IMR-90 (cell line): ENCODE data around the gene LRP6. TPM values are rescaled to one million over a fixed set of nuclear protein-coding genes. Genes with fewer than 3 reads are reported as not detected.

ENCODE experiments used
- ATAC-seq: fragments of 200-7000 bp; cut with Tn5 transposase; 2 replicates; pipeline ENCODE4 v1.9.1; 2020; ENCODE audit warnings: low read depth, mild to moderate bottlenecking, moderate library complexity
- BruUV-seq: library from RNA; stranded (reverse); fragments of 400-500 nt; replicated peaks from 2 replicates; lab custom pipeline; 2021; lab: Mats Ljungman, UMichigan
- CTCF ChIA-PET: fragments of 300-600 bp; formaldehyde crosslinking; extraction: SDS; loops from one replicate; lab custom pipeline; 2021; ENCODE audit warnings: antibody characterized with exemption; lab: Yijun Ruan, JAX
- POLR2A ChIA-PET: fragments of 300-600 bp; sonication (Branson Sonifier 250); formaldehyde crosslinking; loops from one replicate; lab custom pipeline; 2022; ENCODE audit warnings: antibody characterized with exemption; ENCODE audit not compliant: unreplicated experiment; lab: Charles Lee
- DNase-seq: peaks from one replicate; pipeline ENCODE4 v3.0.0; 2013
- H2AFZ ChIP-seq: replicated peaks from 2 replicates; pipeline ENCODE3; 2013; ENCODE audit warnings: low read length, mild to moderate bottlenecking; ENCODE audit not compliant: poor library complexity
- H2AK5ac ChIP-seq: 2 replicates; pipeline ENCODE4 v1.6.1; 2013; ENCODE audit warnings: low read depth, low read length, inconsistent platforms
- H2AK9ac ChIP-seq: replicated peaks from 2 replicates; pipeline ENCODE3; 2013; ENCODE audit warnings: mild to moderate bottlenecking, low read depth, low read length, moderate library complexity; ENCODE audit not compliant: poor library complexity
- H2BK120ac ChIP-seq: 2 replicates; pipeline ENCODE4 v1.6.1; 2013; ENCODE audit warnings: low read depth, low read length, inconsistent platforms
- H2BK15ac ChIP-seq: 3 replicates; pipeline ENCODE4 v1.6.1; 2013; ENCODE audit warnings: low read depth, low read length, inconsistent platforms
- H2BK20ac ChIP-seq: 2 replicates; pipeline ENCODE4 v1.6.1; 2013; ENCODE audit warnings: low read depth, mild to moderate bottlenecking, inconsistent platforms, low read length, moderate library complexity
- H2BK5ac ChIP-seq: 2 replicates; pipeline ENCODE4 v1.6.1; 2013; ENCODE audit warnings: mild to moderate bottlenecking, low read depth, low read length, inconsistent platforms; ENCODE audit not compliant: poor library complexity, severe bottlenecking
- H3K14ac ChIP-seq: replicated peaks from 2 replicates; pipeline ENCODE4 v1.6.1; 2013; ENCODE audit warnings: low read depth, low read length, inconsistent platforms
- H3K18ac ChIP-seq: 2 replicates; pipeline ENCODE4 v1.6.1; 2013; ENCODE audit warnings: low read depth, low read length, control low read depth
- H3K23ac ChIP-seq: 2 replicates; pipeline ENCODE4 v1.6.1; 2013; ENCODE audit warnings: low read depth, low read length, inconsistent platforms
- H3K27ac ChIP-seq: 2 replicates; pipeline ENCODE4 v1.5.1; 2013; ENCODE audit warnings: mild to moderate bottlenecking, control low read depth, low read length; ENCODE audit not compliant: insufficient read depth
- H3K27me3 ChIP-seq: 2 replicates; pipeline ENCODE4 v1.6.1; 2013; ENCODE audit warnings: low read length; ENCODE audit not compliant: control insufficient read depth, insufficient read depth
- H3K36me3 ChIP-seq: 2 replicates; pipeline ENCODE4 v1.6.1; 2013; ENCODE audit warnings: low read length, mixed read lengths; ENCODE audit not compliant: control insufficient read depth, insufficient read depth
- H3K4ac ChIP-seq: 2 replicates; pipeline ENCODE4 v1.6.1; 2013; ENCODE audit warnings: low read depth, low read length, inconsistent platforms
- H3K4me1 ChIP-seq: 2 replicates; pipeline ENCODE4 v1.6.1; 2013; ENCODE audit warnings: low read length, mixed read lengths; ENCODE audit not compliant: control insufficient read depth, insufficient read depth
- H3K4me2 ChIP-seq: 2 replicates; pipeline ENCODE4 v1.6.1; 2013; ENCODE audit warnings: low read depth, mild to moderate bottlenecking, control low read depth, low read length, moderate library complexity
- H3K4me3 ChIP-seq: 2 replicates; pipeline ENCODE4 v1.5.1; 2013; ENCODE audit warnings: low read depth, mild to moderate bottlenecking, control low read depth, low read length, moderate library complexity; ENCODE audit not compliant: insufficient read depth
- H3K56ac ChIP-seq: 2 replicates; pipeline ENCODE4 v1.6.1; 2013; ENCODE audit warnings: low read length, inconsistent platforms; ENCODE audit not compliant: insufficient read depth; ENCODE audit errors: extremely low read depth
- H3K79me1 ChIP-seq, 2 experiments: 2 replicates each; pipeline ENCODE4 v1.6.1; 2013; ENCODE audit warnings: low read length in 2 of 2, inconsistent platforms in 1 of 2, low read depth in 1 of 2
- H3K9ac ChIP-seq: 2 replicates; pipeline ENCODE4 v1.6.1; 2013; ENCODE audit warnings: low read depth, low read length, control low read depth
- H3K9me1 ChIP-seq: 2 replicates; pipeline ENCODE4 v1.6.1; 2013; ENCODE audit warnings: low read length, inconsistent platforms; ENCODE audit not compliant: insufficient read depth
- H3K9me3 ChIP-seq: 2 replicates; pipeline ENCODE4 v1.6.1; 2013; ENCODE audit warnings: low read length; ENCODE audit not compliant: control insufficient read depth, insufficient read depth
- H4K20me1 ChIP-seq: 2 replicates; pipeline ENCODE4 v1.6.1; 2013; ENCODE audit warnings: low read length, inconsistent platforms; ENCODE audit not compliant: insufficient read depth
- H4K5ac ChIP-seq: 2 replicates; pipeline ENCODE4 v1.6.1; 2013; ENCODE audit warnings: mild to moderate bottlenecking, low read depth, low read length, control low read depth
- H4K8ac ChIP-seq, 2 experiments: 2 replicates each; pipeline ENCODE4 v1.6.1; 2013; ENCODE audit warnings: low read depth in 2 of 2, low read length in 2 of 2, control low read depth in 1 of 2, inconsistent platforms in 1 of 2
- H4K91ac ChIP-seq: 2 replicates; pipeline ENCODE4 v1.6.1; 2013; ENCODE audit warnings: low read depth, low read length, inconsistent platforms; ENCODE audit not compliant: insufficient read depth
- BHLHE40 ChIP-seq: fragments of 150-350 bp; IDR thresholded peaks from 2 replicates; pipeline ENCODE4 v1.6.1; 2016; ENCODE audit warnings: mild to moderate bottlenecking, low read depth, low read length
- CEBPB ChIP-seq: IDR thresholded peaks from 2 replicates; pipeline ENCODE4 v1.6.1; 2012; ENCODE audit warnings: low read depth, low read length, improper control_type of control experiment
- MAFK ChIP-seq: IDR thresholded peaks from 2 replicates; pipeline ENCODE4 v1.6.1; 2012; ENCODE audit warnings: low read depth, low read length, improper control_type of control experiment
- MXI1 ChIP-seq: IDR thresholded peaks from 2 replicates; pipeline ENCODE4 v1.6.1; 2012; ENCODE audit warnings: low read depth, mild to moderate bottlenecking, low read length, moderate library complexity, borderline replicate concordance
- RAD21 ChIP-seq: IDR thresholded peaks from 2 replicates; pipeline ENCODE4 v1.6.1; 2012; ENCODE audit warnings: low read length, improper control_type of control experiment
- RCOR1 ChIP-seq: IDR thresholded peaks from 2 replicates; pipeline ENCODE4 v1.6.1; 2012; ENCODE audit warnings: mild to moderate bottlenecking, low read length, improper control_type of control experiment; ENCODE audit not compliant: insufficient replicate concordance
- SMC3 ChIP-seq: fragments of 150-350 bp; IDR thresholded peaks from 2 replicates; pipeline ENCODE4 v1.6.1; 2016; ENCODE audit warnings: low read depth, mild to moderate bottlenecking, antibody characterized with exemption, low read length, moderate library complexity
- WGBS, 2 experiments: methylation state at CpG; one replicate each; pipeline versions ENCODE4 v1.1.5 to v1.1.7; 2013; ENCODE audit warnings: missing lambda C conversion rate in 2 of 2; ENCODE audit not compliant: insufficient read length in 1 of 2; ENCODE audit errors: extremely low coverage in 2 of 2; 5-methylcytosine and 5-hydroxymethylcytosine counted together
- dilution Hi-C: fragments of 300-500 bp; cut with HindIII; formaldehyde crosslinking; loops from one replicate; pipeline ENCODE4 v1.14.3; 2018; ENCODE audit warnings: low sequenced_read_pairs; ENCODE audit not compliant: unreplicated experiment
- in situ Hi-C: fragments of 300-500 bp; cut with MboI; formaldehyde crosslinking; loops from 3 replicates; pipeline ENCODE4 v1.14.3; 2019; ENCODE audit warnings: low sequenced_read_pairs, inconsistent platforms, mixed read lengths
- intact Hi-C: fragments of 100-400 bp; cut with micrococcal nuclease; formaldehyde crosslinking; loops from 2 replicates; pipeline ENCODE4 v1.10.0; 2022
- polyA plus RNA-seq, 3 experiments: library from polyadenylated mRNA; depleted of rRNA; stranded (reverse); fragments of >200 nt; gene quantifications; 2 replicates each; pipeline ENCODE4 v1.2.3, GENCODE V29; 2012; ENCODE audit warnings: low replicate concordance in 1 of 3
- total RNA-seq: library from RNA; depleted of rRNA; stranded (reverse); fragments of >200 nt; gene quantifications from 2 replicates; pipeline ENCODE4 v1.2.3, GENCODE V29; 2012
- TF ChIP-seq, protein P1 (sequence below): fragments of 150-350 bp; IDR thresholded peaks from 2 replicates; pipeline ENCODE4 v1.6.1; 2017; ENCODE audit warnings: mild to moderate bottlenecking, antibody characterized with exemption, low read length, low read depth
- TF ChIP-seq, protein P2 (sequence below): fragments of 150-350 bp; IDR thresholded peaks from 2 replicates; pipeline ENCODE4 v1.6.1; 2016; ENCODE audit warnings: low read depth, mild to moderate bottlenecking, low read length, moderate library complexity, borderline replicate concordance

Gene LRP6
- total and polyA plus RNA-seq, 2 of the 4 experiments (the other 2 are of a cell fraction) = 14.2 to 32.1 TPM

DNA sequence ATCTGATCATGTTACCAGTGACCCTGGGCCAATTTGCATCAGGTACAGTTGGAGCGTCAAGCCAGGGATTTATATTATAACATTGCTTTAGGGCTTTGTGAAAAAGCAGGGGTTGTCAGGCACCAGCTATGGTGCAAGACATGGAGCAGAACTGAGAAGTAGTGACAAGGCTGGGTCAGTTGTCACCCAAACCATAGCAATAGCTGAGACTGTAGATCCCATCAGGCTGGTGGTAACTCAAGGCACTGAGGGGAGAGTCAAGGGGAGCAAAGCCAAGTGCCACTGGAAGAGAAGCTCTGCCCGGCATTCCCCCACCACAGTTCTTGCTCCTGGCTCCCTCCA is 179.2 kb downstream of the LRP6 start:
- Histone ChIP-seq H3K4me1 (peaks cover 5% of the 10 kb centered on the region), H2BK15ac (peak overlapping the region; percentile 10; the same call in 1 of the 3 replicates), H3K4ac (peak overlapping the region; percentile 38), H2BK120ac (no peak overlapping the region), H3K4me3 (no peak overlapping the region), H2BK5ac (no peak overlapping the region), H2BK20ac (no peak overlapping the region), H4K8ac (no peak overlapping the region), H4K5ac (no peak overlapping the region), H2AFZ (no peak overlapping the region), H3K18ac (no peak overlapping the region), H3K56ac (no peak overlapping the region), H3K27me3 (no peaks in the 10 kb centered on the region), H3K23ac (no peak overlapping the region), H3K9ac (no peak overlapping the region), H3K79me1 (no peaks in the 10 kb centered on the region), H2AK9ac (no peak overlapping the region), H3K27ac (no peak overlapping the region), H3K4me2 (no peak overlapping the region), H3K9me3 (peaks cover 6% of the 10 kb centered on the region; the same call in 1 of the 2 replicates), H4K91ac (no peak overlapping the region; the same call in 1 of the 2 replicates), H3K14ac (no peak overlapping the region), H3K9me1 (0 out of 2 replicates have a peak, but pooled peaks cover 9% of the 10 kb centered on the region), H4K20me1 (peaks cover 4% of the 10 kb centered on the region), H3K36me3 (no peaks in the 10 kb centered on the region), H2AK5ac (no peak overlapping the region)
- intact Hi-C loops (no loop called here), dilution Hi-C loops (no loop called here), in situ Hi-C loops (loop anchor here (10.0 kb wide), 1 partner anchor 247 kb away; no protein-coding TSS in a partner anchor)
- DNase-seq (no peak), ATAC-seq (no peak)
- POLR2A ChIA-PET = no interaction called here
- no TSS peak for BruUV-seq
- CTCF ChIA-PET = no interaction called here
- no peak for TF ChIP-seq RAD21
- TF ChIP-seq, protein P1, sequence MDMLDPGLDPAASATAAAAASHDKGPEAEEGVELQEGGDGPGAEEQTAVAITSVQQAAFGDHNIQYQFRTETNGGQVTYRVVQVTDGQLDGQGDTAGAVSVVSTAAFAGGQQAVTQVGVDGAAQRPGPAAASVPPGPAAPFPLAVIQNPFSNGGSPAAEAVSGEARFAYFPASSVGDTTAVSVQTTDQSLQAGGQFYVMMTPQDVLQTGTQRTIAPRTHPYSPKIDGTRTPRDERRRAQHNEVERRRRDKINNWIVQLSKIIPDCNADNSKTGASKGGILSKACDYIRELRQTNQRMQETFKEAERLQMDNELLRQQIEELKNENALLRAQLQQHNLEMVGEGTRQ = no peak
- no peak for TF ChIP-seq MXI1
- no peak for TF ChIP-seq BHLHE40
- TF ChIP-seq CEBPB = no peak
- no peak for TF ChIP-seq RCOR1
- TF ChIP-seq, protein P2, sequence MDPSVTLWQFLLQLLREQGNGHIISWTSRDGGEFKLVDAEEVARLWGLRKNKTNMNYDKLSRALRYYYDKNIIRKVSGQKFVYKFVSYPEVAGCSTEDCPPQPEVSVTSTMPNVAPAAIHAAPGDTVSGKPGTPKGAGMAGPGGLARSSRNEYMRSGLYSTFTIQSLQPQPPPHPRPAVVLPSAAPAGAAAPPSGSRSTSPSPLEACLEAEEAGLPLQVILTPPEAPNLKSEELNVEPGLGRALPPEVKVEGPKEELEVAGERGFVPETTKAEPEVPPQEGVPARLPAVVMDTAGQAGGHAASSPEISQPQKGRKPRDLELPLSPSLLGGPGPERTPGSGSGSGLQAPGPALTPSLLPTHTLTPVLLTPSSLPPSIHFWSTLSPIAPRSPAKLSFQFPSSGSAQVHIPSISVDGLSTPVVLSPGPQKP = no peak
- TF ChIP-seq SMC3 = no peak
- no peak for TF ChIP-seq MAFK
- no CpG with 5 or more reads among the region's 2 CpGs for WGBS, 2 experiments
